ENCODE measurements around the gene PCNX2.

The PCNX2 gene

GRCh38 chr1:233255145-233255544, 40.4 kb downstream of the PCNX2 start:
- ChIA-PET CTCF (no interaction called here), POLR2A (no interaction called here)
- H3K4me3 ChIP-seq (ENCODE audit: low read depth, low read length) = no peak overlapping the region
- no peak for DNase-seq (ENCODE audit: low read depth, low spot score)
- no peak for TF ChIP-seq CTCF (IDR thresholded peaks at IDR 0.05; ENCODE audit: insufficient read depth, low read length, missing control alignments)

- DNase-seq (ENCODE audit: low read depth, low spot score) = no peak
- ChIA-PET CTCF (interaction anchor here (1.5 kb wide), 1 partner anchor 12 kb away, joined by 6 read pairs; no protein-coding TSS in a partner anchor), POLR2A (no interaction called here)
- TF ChIP-seq CTCF (IDR thresholded peaks at IDR 0.05; ENCODE audit: insufficient read depth, low read length, missing control alignments) = no peak
- no peak overlapping the region for H3K4me3 ChIP-seq (ENCODE audit: low read depth, low read length)
These were observed 41.6 kb downstream of the PCNX2 start for GRCh38 chr1:233253832-233254331.

GRCh38 chr1:233253231-233253831, 42.2 kb downstream of the PCNX2 start:
- CTCF ChIA-PET = interaction anchor here (1.5 kb wide), 1 partner anchor 11 kb away, joined by 6 read pairs; no protein-coding TSS in a partner anchor
- no peak for DNase-seq (ENCODE audit: low read depth, low spot score)
- no peak overlapping the region for H3K4me3 ChIP-seq (ENCODE audit: low read depth, low read length)
- POLR2A ChIA-PET = no interaction called here
- TF ChIP-seq CTCF (IDR thresholded peaks at IDR 0.05; ENCODE audit: insufficient read depth, low read length, missing control alignments) = no peak

- no peak overlapping the region for H3K4me3 ChIP-seq (ENCODE audit: low read depth, low read length)
- POLR2A ChIA-PET = no interaction called here
- TF ChIP-seq CTCF (IDR thresholded peaks at IDR 0.05; ENCODE audit: insufficient read depth, low read length, missing control alignments) = no peak
- CTCF ChIA-PET = interaction anchor here (1.5 kb wide), 1 partner anchor 10 kb away, joined by 6 read pairs; no protein-coding TSS in a partner anchor
- DNase-seq (ENCODE audit: low read depth, low spot score) = no peak
These were observed 43.1 kb downstream of the PCNX2 start for GRCh38 chr1:233252441-233252840.

GRCh38 chr1:233251201-233251720, 44.3 kb downstream of the PCNX2 start:
- TF ChIP-seq CTCF (IDR thresholded peaks at IDR 0.05; ENCODE audit: insufficient read depth, low read length, missing control alignments) = no peak
- POLR2A ChIA-PET = no interaction called here
- no peak overlapping the region for H3K4me3 ChIP-seq (ENCODE audit: low read depth, low read length)
- no peak for DNase-seq (ENCODE audit: low read depth, low spot score)
- CTCF ChIA-PET = interaction anchor here (1.2 kb wide), 1 partner anchor 11 kb away, joined by 4 read pairs; no protein-coding TSS in a partner anchor

- TF ChIP-seq CTCF (IDR thresholded peaks at IDR 0.05; ENCODE audit: insufficient read depth, low read length, missing control alignments) = no peak
- no peak for DNase-seq (ENCODE audit: low read depth, low spot score)
- POLR2A ChIA-PET = no interaction called here
- H3K4me3 ChIP-seq (ENCODE audit: low read depth, low read length) = no peak overlapping the region
- CTCF ChIA-PET = no interaction called here
These were observed 47.5 kb downstream of the PCNX2 start for GRCh38 chr1:233248014-233248413.

Data from AG04449 (cell line).